Activated CD4-positive, alpha-beta T cell treated with anti-CD3 and anti-CD28 coated beads, Interleukin-2, Interleukin-4, amounts not matched to agents 100 ng/mL and 50 ng/mL, durations not matched to agents 16 hours and 8 hours (primary cell): ENCODE data around the gene RPS16.

Source experiments
- DNase-seq: peaks from one replicate; pipeline ENCODE4 v3.0.0-alpha.2; 2020; ENCODE audit warnings: low spot score

The RPS16 gene

DNA sequence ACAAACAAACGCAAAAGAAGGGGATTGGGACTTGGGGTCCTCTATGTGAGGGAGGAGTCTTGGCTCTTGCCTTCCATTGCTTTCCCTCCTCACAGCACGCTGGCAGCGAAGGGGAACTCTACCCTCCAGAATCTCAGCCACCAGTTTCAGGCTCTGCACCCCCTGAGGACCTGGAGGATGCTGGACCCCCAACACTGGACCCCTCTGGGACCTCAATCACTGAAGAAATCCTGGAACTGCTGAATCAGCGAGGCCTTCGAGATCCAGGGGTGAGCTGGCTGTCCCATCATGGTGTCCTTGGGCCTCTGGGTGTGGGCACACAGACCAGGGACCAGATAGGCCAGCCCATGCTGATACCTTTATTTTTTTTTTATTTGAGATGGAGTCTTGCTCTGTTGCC, 13.7 kb downstream of the RPS16 start:
- DNase-seq, result no peak

GRCh38 chr19:39420769-39421168, 15.0 kb downstream of the RPS16 start:
- DNase-seq, result no peak

DNA sequence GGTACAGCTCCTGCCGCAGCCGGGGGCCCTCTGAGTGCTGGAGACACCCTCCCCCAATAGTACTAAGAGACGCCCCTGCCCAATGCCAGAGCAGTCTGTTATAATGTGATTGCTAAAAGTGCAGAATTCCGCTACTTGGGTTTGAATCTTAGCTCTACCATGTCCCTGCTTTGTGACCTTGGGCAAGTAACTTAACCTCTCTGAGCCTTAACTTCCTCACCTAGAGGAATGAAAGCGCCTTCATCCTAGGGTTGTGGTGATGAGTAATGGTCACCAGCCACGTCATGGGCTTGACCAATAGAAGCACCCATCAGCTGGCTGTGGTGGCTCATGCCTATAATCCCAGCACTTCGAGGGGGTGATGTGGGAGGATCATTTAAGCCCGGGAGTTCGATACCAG, 16.7 kb downstream of the RPS16 start:
- DNase-seq, result no peak

DNA sequence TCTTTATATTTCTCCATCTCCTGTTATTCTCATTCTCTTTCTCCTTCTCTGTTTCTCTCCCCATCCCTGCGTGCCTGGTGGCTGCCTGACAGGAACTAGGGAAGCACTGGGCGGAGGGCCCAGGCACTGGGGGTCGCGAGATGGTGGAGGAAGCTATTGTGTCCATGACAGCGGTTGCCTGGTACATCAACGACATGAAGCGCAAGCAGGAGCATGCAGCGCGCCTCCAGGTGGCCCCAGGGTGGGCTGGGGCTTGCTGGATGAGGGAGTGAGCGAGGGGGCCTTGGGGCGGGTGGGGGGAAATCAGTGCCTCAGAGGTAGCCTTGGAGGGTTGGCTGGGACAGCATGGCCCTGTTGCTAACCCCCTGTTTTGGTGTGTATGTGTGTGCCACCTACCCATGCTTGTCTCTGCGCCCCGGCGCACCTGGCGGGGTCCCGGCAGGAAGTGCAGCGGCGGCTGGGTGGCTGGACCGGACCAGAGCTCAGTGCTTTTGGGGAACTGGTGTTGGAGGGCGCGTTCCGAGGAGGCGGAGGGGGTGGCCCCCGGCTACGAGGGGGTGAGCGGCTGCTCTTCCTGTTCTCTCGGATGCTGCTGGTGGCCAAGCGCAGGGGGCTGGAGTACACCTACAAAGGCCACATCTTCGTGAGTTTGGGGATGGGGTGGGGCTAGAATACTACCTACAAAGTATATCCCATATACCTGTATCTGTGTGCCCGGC, 18.1 kb downstream of the RPS16 start:
- DNase-seq, result no peak

DNA sequence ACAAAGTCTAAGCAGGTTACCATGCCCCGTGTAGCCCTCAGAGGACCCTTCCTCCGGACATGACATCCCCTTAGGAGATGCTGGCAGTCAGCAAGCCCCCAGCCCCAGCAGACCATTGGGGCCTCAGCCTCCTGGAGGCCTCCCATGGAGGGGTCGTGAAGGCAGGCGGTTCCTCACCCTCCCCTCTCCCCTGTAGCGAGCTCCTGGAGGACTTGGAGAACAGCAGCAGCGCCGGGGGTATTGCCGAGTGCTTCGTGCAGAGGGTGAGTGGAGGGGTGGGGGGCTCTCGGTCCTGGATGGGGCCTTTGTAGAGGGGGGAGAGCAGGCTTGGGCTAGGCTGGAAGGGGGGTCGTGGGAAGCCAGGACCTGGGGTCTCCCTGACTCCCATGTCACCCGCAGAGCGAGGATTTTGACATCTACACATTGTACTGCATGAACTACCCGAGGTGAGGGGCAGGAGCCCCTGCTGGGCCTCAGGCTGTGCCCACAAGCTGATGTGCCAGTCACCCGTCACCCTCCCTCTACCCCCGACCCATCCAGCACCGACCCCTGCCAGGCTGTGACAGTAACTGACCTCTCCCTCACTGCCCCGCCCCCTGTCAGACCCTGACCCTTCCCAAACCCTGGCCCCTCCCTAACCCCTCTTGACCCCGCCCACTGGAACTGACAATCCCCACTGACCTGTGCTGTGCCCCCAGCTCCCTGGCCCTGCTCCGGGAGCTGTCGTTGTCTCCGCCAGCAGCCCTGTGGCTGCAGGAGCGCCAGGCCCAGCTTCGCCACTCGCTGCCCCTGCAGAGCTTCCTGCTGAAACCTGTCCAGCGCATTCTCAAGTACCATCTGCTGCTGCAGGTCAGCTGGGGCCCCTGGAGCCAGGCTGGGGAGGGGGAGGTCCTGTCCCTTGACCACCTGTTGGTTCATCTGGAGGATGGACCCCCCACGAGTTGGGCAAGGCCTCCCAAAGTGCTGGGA, 19.3 kb downstream of the RPS16 start:
- no peak for DNase-seq

GRCh38 chr19:39415111-39416046, 20.4 kb downstream of the RPS16 start:
- DNase-seq, result no peak

DNA sequence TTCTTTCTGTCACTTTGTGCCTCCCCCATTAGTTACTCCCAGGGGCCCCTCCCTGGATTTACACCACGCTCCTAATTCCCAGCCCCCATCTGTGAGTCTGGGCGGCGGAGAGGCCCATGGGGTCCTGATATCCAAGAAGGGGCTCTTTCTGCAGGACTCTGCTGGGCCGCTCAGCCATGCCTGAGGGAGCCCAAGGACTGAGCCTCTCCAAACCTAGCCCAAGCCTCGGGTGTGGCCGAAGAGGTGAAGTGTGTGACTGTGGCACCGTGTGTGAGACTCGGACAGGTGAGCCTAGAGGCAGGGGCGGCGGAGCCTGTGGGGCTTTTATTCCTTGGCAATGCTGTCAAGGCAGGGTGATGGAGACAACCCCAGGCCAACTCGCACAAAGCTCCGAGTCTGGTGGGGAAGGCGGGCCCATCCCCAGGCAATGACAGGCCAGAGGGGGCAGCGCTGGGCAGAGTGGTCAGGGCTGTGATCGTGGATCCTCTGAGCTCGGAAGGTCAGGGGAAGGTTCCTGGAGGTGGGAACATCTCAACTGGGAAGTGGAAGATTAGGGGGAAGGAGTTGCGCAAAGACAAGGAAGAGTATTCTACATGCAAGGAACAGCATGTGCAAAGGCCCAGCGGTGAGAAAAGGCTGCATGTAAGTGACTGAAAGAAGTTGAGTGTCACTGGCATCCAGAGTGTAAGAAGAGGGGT, 21.7 kb downstream of the RPS16 start:
- no peak for DNase-seq

DNA sequence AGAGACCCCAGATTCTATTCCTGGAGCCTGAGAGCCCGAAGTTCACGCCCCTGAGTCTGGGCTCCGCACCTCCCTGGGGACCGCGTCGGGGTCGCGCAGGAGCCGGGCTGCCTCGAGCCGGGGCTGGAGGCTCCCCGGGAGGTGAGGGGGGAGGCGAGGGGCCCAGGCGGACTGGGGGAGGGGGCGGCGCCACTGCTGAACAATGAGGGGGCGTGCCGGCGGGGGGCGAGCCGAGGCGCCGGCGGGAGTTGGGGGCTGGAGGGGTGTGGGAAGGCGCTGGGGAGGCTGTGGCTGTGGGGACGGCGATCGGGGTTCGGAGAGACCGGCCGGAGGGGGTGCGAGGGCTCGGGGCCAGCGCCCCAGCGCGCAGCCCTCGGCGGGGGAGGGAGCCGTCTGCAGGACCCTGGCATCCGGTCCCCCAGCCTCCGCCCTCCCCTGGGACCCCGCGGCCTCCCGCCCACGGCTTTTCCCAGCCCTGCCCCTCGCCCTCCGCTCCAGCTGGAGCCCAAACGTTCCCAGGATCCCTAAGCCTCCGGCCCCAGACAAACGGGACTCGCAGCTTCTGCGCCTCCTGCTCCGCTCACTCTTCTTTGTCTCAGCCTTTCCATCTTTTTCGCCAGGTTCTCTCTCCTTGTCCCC, 22.4 kb downstream of the RPS16 start:
- DNase-seq, result no peak

GRCh38 chr19:39412867-39413271, 22.9 kb downstream of the RPS16 start:
- no peak for DNase-seq

DNA sequence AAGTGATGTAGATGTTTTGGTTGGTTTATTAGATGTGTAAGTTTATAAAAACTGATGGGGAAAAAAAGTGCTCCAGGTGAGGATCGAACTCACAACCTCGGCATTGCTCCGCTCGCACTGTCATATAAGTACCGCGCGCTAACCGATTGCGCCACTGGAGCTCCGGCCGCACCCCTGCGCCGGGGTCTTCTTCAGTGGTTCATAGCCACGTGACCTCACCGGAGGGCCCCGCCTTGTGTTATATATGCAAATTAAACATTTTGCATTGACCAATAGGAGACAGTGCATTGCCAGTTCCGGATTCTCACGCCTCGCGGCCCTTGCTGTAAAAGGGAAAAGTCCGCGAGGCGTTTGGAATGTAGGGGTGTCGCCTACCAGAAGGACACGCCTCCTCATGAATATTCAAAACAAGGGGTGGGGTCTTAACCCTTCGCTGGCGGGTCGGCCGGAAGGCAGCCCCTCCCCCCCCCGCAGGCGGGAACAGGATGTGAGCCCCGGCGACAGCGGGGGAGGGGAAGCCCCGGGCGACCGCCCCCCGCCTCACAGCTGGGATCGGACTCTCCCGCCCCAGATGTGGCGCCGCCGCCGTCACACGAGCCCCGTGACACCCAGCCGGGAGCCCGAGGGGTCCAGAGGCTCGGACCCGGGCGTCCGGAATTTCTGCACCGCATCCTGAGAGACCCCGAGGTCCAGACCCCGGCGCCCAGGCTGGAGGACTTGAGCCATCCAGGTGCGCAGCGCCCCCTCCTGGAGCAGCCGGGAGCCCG, 23.5 kb downstream of the RPS16 start, which contains the start of gene PLEKHG2:
Gene PLEKHG2 (plus strand): TSS at position 570 of the 767 bp plus-strand sequence. CDS start 1,418 bp downstream, outside the sequence.
- DNase-seq, result peak; percentile 99

DNA sequence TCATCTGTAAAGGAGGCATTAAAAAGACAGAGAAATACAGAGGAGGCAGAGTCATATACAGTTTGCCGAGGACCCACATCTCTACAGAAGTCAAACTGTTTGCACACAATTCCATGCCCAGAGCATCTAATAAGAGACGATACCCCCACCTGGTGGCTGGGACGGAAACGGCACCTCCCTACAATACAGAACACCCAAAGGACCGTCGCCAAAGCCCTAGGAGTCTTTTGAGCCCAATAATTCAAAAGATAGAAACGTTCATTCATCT, 24.0 kb downstream of the RPS16 start:
- DNase-seq, result peak; percentile 93

- DNase-seq, result no peak
Observed at GRCh38 chr19:39411081-39411831, 24.5 kb downstream of the RPS16 start.

DNA sequence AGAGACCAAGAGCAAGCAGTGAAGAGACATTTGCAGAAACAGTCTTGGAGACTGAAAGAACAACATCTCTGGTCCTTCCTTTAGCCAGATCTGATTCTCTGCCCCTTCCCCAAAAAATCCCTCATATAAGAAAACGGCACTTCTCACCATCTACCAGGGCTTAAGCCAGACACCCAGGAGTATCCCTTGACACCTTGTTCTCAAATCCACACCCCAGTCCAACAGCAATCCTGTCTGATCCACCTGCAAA, 25.0 kb downstream of the RPS16 start:
- no peak for DNase-seq

DNA sequence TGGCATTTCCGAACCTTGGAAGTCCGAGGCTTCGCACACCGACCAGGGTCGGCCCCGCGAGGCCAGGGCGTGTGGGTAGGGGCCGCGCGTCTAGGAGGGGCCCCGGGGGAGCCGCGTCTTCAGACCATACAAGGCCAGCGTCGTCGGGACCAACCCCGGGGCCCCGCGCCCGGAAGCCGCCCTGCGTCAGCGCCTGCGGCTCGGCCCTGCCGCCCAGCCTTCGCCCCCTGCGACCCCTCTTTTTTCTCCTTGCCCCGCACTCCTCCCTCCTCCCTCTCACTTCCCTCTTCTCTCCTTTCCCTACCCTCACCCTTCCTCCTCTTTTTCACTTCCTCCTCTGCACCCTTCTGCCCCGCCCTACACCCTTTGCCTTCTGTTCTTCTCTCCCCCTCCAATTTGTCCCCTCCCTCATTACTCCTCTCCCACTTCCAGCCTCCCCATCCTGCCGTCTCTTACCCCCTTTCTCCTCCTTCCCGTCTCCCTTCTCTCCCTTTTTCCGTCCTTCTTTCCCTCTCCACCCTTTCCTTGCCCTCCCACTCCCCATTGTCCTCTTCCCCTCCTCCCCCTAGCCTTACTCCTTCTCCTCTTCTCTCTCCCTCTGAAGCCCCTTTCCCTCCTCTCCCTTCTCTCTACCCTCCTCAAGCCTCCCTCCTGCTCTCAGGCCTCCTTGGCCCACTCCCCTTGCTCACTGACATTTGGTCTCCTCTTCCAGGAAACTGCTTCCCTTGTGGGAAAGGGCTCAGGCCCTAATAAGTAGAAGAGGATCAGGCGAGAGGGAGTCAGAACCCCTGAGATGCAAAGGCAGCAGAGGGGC, 25.5 kb downstream of the RPS16 start:
- peak; percentile 52 for DNase-seq

- peak; percentile 79 for DNase-seq
Observed at GRCh38 chr19:39409208-39410016, 26.3 kb downstream of the RPS16 start.

- no peak for DNase-seq
Observed at GRCh38 chr19:39408392-39409207, 27.1 kb downstream of the RPS16 start.
